PC-9 (cell line): ENCODE measurements around the gene SLC25A4.

Experiments
- EZH2 ChIP-seq: fragments of 200-600 bp; sonication (generic); IDR thresholded peaks from 2 replicates; pipeline ENCODE4 v1.8.0; 2017; ENCODE audit warnings: antibody characterized with exemption, low read depth
- TF ChIP-seq, protein P1 (sequence below): fragments of 200-600 bp; sonication (generic); conservative IDR thresholded peaks from 2 replicates; pipeline ENCODE4 v1.6.1; 2017; ENCODE audit warnings: mixed run types, antibody characterized with exemption, mild to moderate bottlenecking, moderate library complexity

- TF ChIP-seq, protein P1, sequence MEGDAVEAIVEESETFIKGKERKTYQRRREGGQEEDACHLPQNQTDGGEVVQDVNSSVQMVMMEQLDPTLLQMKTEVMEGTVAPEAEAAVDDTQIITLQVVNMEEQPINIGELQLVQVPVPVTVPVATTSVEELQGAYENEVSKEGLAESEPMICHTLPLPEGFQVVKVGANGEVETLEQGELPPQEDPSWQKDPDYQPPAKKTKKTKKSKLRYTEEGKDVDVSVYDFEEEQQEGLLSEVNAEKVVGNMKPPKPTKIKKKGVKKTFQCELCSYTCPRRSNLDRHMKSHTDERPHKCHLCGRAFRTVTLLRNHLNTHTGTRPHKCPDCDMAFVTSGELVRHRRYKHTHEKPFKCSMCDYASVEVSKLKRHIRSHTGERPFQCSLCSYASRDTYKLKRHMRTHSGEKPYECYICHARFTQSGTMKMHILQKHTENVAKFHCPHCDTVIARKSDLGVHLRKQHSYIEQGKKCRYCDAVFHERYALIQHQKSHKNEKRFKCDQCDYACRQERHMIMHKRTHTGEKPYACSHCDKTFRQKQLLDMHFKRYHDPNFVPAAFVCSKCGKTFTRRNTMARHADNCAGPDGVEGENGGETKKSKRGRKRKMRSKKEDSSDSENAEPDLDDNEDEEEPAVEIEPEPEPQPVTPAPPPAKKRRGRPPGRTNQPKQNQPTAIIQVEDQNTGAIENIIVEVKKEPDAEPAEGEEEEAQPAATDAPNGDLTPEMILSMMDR: no peak
- TF ChIP-seq EZH2: no peak
These were observed 22.6 kb downstream of the SLC25A4 start for GRCh38 chr4:185165605-185166063.
